Activated naive CD8-positive, alpha-beta T cell treated with anti-CD3 and anti-CD28 coated beads, Interleukin-2, amount 10 ng/mL, durations not matched to agents 7 days and 5 days (primary cell): Measurements from ENCODE around the gene ARRDC4. TPM values are rescaled to one million over a fixed set of nuclear protein-coding genes. Genes with fewer than 3 reads are reported as not detected.

Experiments
- ATAC-seq: fragments of 150-1000 bp; cut with Tn5 transposase; one replicate; pipeline ENCODE4 v1.10.0; 2021; ENCODE audit warnings: low read depth, moderate library complexity
- POLR2A ChIA-PET: fragments of 350-600 bp; sonication (Branson Sonifier 250); formaldehyde crosslinking; loops from one replicate; lab custom pipeline; 2021; ENCODE audit warnings: antibody characterized with exemption; lab: Charles Lee
- DNase-seq: peaks from one replicate; pipeline ENCODE4 v3.0.0; 2021
- H3K27ac Mint-ChIP-seq: one replicate; pipeline ENCODE4 v1.8.0; 2022; ENCODE audit warnings: mild to moderate bottlenecking, mixed read lengths
- H3K27me3 Mint-ChIP-seq: one replicate; pipeline ENCODE4 v1.8.0; 2022; ENCODE audit warnings: mild to moderate bottlenecking, moderate library complexity, mixed read lengths
- H3K36me3 Mint-ChIP-seq: one replicate; pipeline ENCODE4 v1.8.0; 2021; ENCODE audit warnings: mild to moderate bottlenecking, mixed read lengths
- H3K4me1 Mint-ChIP-seq: one replicate; pipeline ENCODE4 v1.8.0; 2021; ENCODE audit warnings: mixed read lengths
- H3K4me3 Mint-ChIP-seq: one replicate; pipeline ENCODE4 v1.8.0; 2022; ENCODE audit warnings: mild to moderate bottlenecking, moderate library complexity, mixed read lengths
- H3K9me3 Mint-ChIP-seq: one replicate; pipeline ENCODE4 v1.8.0; 2021; ENCODE audit warnings: mixed read lengths
- total RNA-seq, 2 experiments: library from RNA; stranded (reverse); gene quantifications; one replicate each; pipeline ENCODE4 v1.2.3, GENCODE V29; 2021

ARRDC4 gene
- total RNA-seq, 2 experiments from 2014 or later: 0.94 to 1.2 TPM

GRCh38 chr15:97995192-97995591 is 34.7 kb downstream of the ARRDC4 start:
- Mint-ChIP-seq H3K27ac (no peak overlapping the region), H3K27me3 (no peaks in the 10 kb centered on the region), H3K36me3 (no peaks in the 10 kb centered on the region), H3K4me1 (peaks cover 12% of the 10 kb centered on the region), H3K4me3 (no peak overlapping the region), H3K9me3 (no peaks in the 10 kb centered on the region)
- DNase-seq (no peak), ATAC-seq (no peak)
- POLR2A ChIA-PET: no interaction called here

GRCh38 chr15:97995881-97996603 is 35.5 kb downstream of the ARRDC4 start:
- Mint-ChIP-seq H3K9me3 (no peaks in the 10 kb centered on the region), H3K27ac (no peak overlapping the region), H3K4me3 (peak overlapping the region; percentile 53), H3K36me3 (no peaks in the 10 kb centered on the region), H3K27me3 (no peaks in the 10 kb centered on the region), H3K4me1 (peaks cover 12% of the 10 kb centered on the region)
- POLR2A ChIA-PET: no interaction called here
- no peak for ATAC-seq
- DNase-seq: no peak

GRCh38 chr15:97998307-97999071 is 38.0 kb downstream of the ARRDC4 start:
- H3K4me3 Mint-ChIP-seq: no peak overlapping the region
- POLR2A ChIA-PET: no interaction called here
- no peaks in the 10 kb centered on the region for H3K36me3 Mint-ChIP-seq
- ATAC-seq: no peak
- peaks cover 12% of the 10 kb centered on the region for H3K4me1 Mint-ChIP-seq
- H3K9me3 Mint-ChIP-seq: no peaks in the 10 kb centered on the region
- no peak for DNase-seq
- no peaks in the 10 kb centered on the region for H3K27me3 Mint-ChIP-seq
- H3K27ac Mint-ChIP-seq: no peak overlapping the region

DNA sequence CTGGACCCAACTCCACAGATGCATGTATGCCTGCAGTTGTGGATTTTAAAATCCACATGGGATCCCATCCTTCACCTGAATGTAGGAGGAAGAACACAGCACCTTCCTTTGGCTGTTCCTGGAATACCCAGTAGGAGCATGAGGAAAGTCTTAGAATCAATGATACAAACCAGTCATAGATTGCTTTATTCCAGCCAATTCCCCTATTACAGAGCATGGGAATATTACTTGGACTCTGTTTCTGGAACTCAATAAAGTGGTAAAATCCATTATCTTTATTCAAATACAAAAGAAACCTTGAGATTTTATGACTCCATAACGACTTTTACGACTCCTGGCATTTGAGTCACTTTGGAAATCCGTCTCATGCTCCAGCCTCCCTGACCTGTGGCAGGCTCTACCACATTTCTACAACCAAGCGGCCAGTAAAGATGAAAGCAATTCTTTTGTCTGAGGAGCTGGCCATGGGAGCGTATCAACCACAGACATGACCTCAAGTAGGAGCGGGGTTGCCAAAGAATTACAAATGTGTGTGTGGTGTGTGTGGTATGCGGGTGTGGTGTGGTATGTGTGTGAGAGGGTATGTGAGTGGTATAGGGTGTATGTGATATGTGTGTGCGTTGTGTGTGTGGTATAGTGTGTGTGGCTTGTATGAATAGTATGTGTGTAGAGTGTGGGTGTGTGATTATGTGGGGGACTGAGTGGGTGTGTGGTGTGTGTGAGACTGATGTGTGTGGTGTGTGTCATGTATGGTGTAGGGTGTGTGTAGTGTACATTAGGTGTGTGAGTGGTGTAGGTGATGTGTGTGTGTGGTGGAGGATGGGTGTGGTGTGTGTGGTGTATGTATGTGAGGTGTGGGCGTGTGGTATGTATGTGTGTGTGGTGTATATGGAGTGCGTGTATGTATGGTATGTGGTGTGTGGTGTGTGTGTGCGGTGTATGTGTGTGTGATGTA is 40.0 kb downstream of the ARRDC4 start:
- Mint-ChIP-seq H3K27ac (no peak overlapping the region), H3K9me3 (no peaks in the 10 kb centered on the region), H3K36me3 (no peaks in the 10 kb centered on the region), H3K4me3 (no peak overlapping the region), H3K4me1 (peaks cover 9% of the 10 kb centered on the region), H3K27me3 (no peaks in the 10 kb centered on the region)
- ATAC-seq (no peak), DNase-seq (no peak)
- POLR2A ChIA-PET: no interaction called here

- Mint-ChIP-seq H3K9me3 (no peaks in the 10 kb centered on the region), H3K4me3 (no peak overlapping the region), H3K36me3 (no peaks in the 10 kb centered on the region), H3K27ac (no peak overlapping the region), H3K27me3 (no peaks in the 10 kb centered on the region), H3K4me1 (no peaks in the 10 kb centered on the region)
- ATAC-seq (no peak), DNase-seq (no peak)
- POLR2A ChIA-PET: no interaction called here
These were observed 41.2 kb downstream of the ARRDC4 start for GRCh38 chr15:98001663-98002194.

- Mint-ChIP-seq H3K4me3 (no peak overlapping the region), H3K27me3 (peaks cover 1% of the 10 kb centered on the region), H3K36me3 (no peaks in the 10 kb centered on the region), H3K27ac (no peak overlapping the region), H3K9me3 (no peaks in the 10 kb centered on the region), H3K4me1 (no peaks in the 10 kb centered on the region)
- POLR2A ChIA-PET: no interaction called here
- no peak for DNase-seq
- no peak for ATAC-seq
These were observed 41.9 kb downstream of the ARRDC4 start for GRCh38 chr15:98002419-98002818.

DNA sequence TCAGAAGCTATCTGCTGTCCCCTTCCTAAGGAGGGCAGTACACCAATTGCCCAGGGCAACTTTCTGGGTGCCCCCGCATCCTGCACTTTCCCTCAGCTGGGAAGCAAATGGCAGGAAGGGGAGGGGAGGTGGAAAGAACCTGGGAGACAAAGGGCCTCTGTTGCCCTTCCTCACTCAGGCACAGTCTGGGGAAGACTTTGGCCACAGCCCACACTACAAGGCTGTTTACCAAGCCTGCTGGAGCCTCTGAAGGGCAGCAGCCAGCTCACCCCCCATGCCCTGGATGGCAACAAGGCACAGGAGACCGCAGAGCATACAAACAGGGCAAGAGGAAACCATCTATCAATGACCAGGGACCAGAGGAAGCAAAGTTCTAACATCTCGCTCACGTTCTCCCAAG is 42.4 kb downstream of the ARRDC4 start:
- H3K4me3 Mint-ChIP-seq: no peak overlapping the region
- DNase-seq: no peak
- H3K4me1 Mint-ChIP-seq: no peaks in the 10 kb centered on the region
- ATAC-seq: no peak
- H3K36me3 Mint-ChIP-seq: no peaks in the 10 kb centered on the region
- no peak overlapping the region for H3K27ac Mint-ChIP-seq
- H3K27me3 Mint-ChIP-seq: peaks cover 2% of the 10 kb centered on the region
- H3K9me3 Mint-ChIP-seq: no peaks in the 10 kb centered on the region
- POLR2A ChIA-PET: no interaction called here

- POLR2A ChIA-PET: no interaction called here
- DNase-seq (no peak), ATAC-seq (no peak)
- H3K36me3 Mint-ChIP-seq: no peaks in the 10 kb centered on the region
- no peak overlapping the region for H3K27ac Mint-ChIP-seq
- H3K9me3 Mint-ChIP-seq: no peaks in the 10 kb centered on the region
- H3K4me3 Mint-ChIP-seq: no peak overlapping the region
- peaks cover 5% of the 10 kb centered on the region for H3K27me3 Mint-ChIP-seq
- H3K4me1 Mint-ChIP-seq: no peaks in the 10 kb centered on the region
These were observed 43.0 kb downstream of the ARRDC4 start for GRCh38 chr15:98003518-98003917.

DNA sequence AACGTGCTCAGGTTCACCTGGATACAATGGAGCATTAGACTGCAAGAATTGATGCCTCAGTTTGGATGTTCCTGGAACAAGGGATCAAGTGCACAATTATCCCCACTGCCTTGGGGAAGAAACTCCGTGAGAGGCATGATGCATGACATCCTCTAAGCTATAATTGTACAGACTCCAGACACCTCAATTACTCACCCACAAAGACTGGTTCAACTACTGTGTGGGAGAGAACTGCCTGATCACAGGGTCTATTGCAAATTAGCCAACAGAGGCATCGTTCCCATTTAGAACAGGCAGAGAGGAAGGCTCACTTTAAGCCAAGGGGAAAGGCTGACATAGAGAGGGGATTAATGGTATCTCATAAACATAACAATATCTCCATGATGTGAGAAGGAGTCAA is 43.5 kb downstream of the ARRDC4 start:
- Mint-ChIP-seq H3K36me3 (no peaks in the 10 kb centered on the region), H3K9me3 (no peaks in the 10 kb centered on the region), H3K27me3 (peaks cover 8% of the 10 kb centered on the region), H3K4me1 (no peaks in the 10 kb centered on the region), H3K4me3 (no peak overlapping the region), H3K27ac (no peak overlapping the region)
- ATAC-seq (no peak), DNase-seq (no peak)
- POLR2A ChIA-PET: no interaction called here

DNA sequence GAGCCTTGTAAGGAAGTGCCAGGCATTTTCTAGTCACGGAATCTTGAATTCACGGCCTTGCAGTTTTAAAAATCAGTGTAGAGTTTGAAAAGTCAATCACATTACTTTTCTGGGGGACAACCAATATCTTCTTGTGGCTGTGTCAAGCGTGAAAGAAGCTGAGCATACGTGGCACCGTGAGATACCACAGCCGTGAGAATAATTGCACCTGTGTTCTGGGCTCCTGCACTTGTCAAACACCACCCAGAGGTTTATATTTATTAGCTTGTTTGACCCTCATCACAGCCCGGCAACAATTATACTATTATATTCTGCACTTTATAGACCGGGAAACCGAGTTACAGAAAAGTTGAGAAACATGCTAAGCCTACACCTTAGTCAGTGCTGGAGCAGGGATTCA is 45.2 kb downstream of the ARRDC4 start:
- H3K27ac Mint-ChIP-seq: no peak overlapping the region
- no peak overlapping the region for H3K4me3 Mint-ChIP-seq
- POLR2A ChIA-PET: no interaction called here
- peaks cover 18% of the 10 kb centered on the region for H3K27me3 Mint-ChIP-seq
- no peaks in the 10 kb centered on the region for H3K36me3 Mint-ChIP-seq
- DNase-seq (no peak), ATAC-seq (no peak)
- no peaks in the 10 kb centered on the region for H3K9me3 Mint-ChIP-seq
- no peaks in the 10 kb centered on the region for H3K4me1 Mint-ChIP-seq

- Mint-ChIP-seq H3K4me3 (no peak overlapping the region), H3K4me1 (no peaks in the 10 kb centered on the region), H3K27me3 (peaks cover 23% of the 10 kb centered on the region), H3K27ac (no peak overlapping the region), H3K36me3 (no peaks in the 10 kb centered on the region), H3K9me3 (no peaks in the 10 kb centered on the region)
- POLR2A ChIA-PET: no interaction called here
- no peak for ATAC-seq
- DNase-seq: no peak
These were observed 48.7 kb downstream of the ARRDC4 start for GRCh38 chr15:98009169-98009568.

DNA sequence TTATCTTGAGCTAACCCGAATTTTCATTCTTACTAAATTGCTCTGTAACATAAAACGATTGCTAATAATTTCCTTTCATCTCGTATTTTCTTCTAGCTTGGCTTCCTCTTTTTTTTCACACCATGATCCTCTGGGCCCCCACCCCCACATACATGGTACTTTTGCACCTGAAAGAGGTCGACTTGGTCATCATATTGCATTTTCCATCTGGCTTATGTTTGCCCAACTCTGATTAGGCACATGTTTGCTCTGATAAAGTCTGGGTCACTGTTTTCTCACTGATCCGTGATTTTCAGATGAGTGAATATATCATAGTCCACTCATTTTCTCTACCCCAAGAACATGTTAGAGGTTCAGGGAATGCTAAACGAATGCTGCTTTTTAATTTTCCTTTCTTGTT is 49.5 kb downstream of the ARRDC4 start:
- peaks cover 23% of the 10 kb centered on the region for H3K27me3 Mint-ChIP-seq
- no peak overlapping the region for H3K4me3 Mint-ChIP-seq
- no peaks in the 10 kb centered on the region for H3K36me3 Mint-ChIP-seq
- DNase-seq (no peak), ATAC-seq (no peak)
- no peaks in the 10 kb centered on the region for H3K9me3 Mint-ChIP-seq
- POLR2A ChIA-PET: no interaction called here
- H3K4me1 Mint-ChIP-seq: no peaks in the 10 kb centered on the region
- H3K27ac Mint-ChIP-seq: no peak overlapping the region

DNA sequence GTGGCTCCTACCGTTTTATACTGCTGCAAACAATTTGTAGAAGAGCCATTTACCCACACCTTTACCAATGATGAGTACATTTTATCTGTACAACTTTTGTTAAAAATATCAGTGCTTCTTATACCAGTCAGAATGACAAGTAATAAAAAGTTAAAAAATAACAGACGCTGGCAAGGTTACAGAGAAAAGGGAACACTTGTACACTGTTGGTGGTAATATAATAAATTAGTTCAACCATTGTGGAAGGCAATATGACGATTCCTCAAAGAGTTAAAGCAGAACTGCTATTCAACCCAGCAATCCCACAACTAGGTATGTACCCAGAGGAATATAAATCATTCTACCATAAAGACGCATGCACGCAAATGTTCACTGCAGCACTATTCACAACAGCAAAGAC is 51.9 kb downstream of the ARRDC4 start:
- POLR2A ChIA-PET: no interaction called here
- ATAC-seq (no peak), DNase-seq (no peak)
- Mint-ChIP-seq H3K9me3 (no peaks in the 10 kb centered on the region), H3K36me3 (no peaks in the 10 kb centered on the region), H3K4me1 (no peaks in the 10 kb centered on the region), H3K27ac (no peak overlapping the region), H3K27me3 (peaks cover 22% of the 10 kb centered on the region), H3K4me3 (no peak overlapping the region)
